Stimulated activated CD8-positive, alpha-beta memory T cell treated with anti-CD3 and anti-CD28 coated beads, Interleukin-4, amount 100 ng/mL, for 24 hours (primary cell): ENCODE measurements around the gene FH.

Source experiments
- DNase-seq: peaks from one replicate; pipeline ENCODE4 v3.0.0-alpha.2; 2020; ENCODE audit warnings: low read depth

The FH gene

DNA sequence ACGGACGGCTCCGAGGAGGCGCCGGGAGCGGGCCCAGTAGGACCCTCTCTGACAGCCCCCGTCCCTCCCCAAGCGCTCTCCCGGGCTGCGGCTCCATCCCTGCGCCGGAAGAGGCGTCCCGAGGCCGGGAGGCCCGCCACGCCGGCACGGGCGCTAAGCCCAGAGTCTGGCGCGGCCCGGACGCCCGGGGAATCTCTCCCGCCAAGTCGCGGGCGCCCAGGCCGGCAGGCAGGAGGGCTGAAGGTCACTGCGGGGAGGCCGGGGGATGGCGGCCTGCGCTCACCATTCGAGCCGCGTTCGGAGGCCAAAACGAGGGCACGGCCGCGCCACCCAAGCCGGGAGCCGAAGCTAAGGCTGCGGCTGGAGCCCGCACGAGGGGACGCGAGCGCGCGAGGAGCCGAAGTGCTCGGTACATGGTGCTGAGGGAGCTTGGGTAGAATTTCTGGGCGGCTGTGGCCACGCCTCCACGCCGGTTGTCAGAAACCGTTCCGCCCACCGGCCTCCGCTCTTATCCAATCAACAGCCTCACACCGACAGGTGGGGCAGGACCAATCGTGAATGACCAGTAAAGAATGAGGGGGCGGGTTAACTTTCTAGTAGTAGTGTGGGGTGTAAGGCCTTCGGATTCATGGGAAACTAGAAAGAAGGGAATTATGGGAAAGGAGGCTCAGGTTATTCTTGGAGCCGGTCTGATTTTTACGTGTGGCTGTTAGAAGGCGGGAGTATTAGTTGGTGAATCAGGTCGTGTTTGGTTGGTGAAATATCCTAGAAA, at the start of gene FH:
Gene FH, minus strand, starts transcription at position 448 of the 772 bp plus-strand sequence. Its CDS starts 33 bp downstream, at position 415.
- DNase-seq = peak; percentile 89

DNA sequence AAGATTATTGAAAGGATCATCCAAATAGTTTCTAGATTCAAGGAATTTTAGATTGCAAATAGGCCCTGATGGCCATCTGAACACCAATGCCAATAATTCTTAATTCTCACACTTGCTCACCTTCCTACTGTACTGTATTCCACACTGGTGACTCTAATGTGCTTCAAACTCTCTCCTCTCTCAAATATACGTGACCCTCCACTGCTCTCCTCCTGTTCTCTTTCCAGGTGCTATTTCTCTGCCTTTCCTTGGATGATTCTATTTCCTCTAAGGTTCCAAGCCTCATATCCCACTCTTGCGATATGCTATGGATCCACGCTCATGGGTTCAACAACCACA, 41.3 kb upstream of the FH start:
- no peak for DNase-seq

DNA sequence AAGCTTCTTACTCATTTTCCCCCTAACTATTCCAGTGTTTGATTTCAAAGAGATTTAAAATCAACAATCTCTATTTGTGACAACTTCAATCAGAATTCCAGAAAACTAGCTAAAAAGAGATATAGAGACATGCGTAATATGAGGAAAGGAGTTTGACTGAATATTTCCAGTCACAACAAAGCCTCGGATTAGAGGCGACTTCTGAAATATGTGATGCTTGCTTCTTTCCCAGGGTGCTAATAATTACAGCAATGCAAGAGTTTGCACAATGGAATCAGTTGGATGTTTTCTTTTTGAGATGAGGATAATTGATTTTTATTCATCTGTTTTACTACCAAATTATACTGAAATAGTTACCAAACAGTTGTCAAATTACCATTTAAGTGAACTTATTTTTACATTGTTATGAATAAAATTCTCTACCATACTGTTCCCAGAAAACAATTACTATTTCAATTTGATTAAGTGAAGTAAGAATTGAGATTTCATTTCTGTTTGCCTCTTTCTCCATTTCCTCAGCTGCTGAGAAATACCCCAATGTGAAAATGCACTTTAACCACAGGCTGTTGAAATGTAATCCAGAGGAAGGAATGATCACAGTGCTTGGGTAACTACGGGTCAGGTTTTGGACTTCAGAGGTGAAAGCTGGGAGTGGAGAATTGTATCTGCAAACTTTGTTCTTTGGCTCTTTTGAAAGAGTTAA, 40.7 kb upstream of the FH start:
- DNase-seq = no peak

DNA sequence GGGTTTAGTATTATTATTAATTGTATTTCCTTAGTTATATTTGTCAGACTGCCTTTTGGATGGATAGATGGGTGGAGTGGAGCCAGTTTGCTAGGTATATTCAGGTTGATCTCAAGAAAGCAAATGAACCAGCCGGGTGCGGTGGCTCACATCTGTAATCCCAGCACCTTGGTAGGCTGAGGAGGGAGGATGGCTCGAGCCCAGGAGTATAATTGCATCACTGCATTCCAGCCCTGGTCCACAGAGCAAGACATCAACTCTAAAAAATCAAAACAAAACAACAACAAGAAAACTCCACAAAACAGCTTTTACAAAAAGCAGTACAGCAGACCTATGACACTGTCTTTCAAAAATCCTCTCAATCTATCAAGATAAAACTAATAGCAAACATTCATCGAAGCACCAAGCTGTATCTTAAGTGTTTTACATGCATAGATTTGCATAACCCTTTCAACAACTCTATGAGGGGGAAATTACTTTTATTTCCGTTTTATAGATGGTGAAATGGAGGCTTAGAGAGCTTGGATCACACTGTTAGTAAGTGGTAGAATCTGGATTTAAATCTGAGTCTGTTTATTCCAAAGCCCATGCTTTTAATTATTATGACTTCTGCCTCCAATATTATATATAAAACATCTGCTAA, 38.1 kb upstream of the FH start:
- DNase-seq = no peak

DNA sequence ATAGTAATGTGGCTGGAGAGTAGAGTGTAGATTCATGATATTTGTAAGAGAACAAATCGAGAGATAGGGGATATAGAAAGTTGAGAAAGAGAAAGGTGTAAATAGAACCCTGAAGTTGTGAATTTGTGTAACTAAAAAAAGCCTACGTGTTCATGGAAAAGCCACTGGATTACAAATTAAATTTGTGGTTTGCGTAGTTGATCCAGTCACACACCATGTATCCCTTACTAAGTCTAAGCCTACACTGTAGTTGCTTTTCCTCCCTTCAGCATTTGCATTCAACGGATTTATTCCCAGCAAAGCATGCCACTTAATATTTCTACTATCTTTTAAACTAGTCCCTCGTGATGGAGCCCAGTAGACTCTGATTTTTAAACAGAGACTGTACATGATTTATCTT, 37.5 kb upstream of the FH start:
- DNase-seq = no peak

DNA sequence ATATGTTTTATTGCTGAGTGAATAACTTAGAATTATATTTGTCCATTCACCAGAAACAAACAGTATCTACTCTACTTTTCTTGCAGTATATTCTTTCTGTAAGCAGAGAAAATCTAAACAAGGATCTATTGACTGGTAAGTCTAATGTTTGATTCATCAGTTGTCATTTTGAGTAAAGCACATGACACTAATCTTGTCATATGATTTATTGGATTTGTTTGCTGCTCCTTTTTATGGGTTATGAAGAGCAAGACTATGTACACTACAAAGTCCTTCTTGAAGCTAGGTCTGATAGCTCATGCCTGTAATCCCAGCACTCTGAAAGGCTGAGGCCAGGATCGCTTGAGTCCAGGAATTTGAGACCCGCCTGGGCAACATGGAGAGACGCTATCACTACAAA, 36.0 kb upstream of the FH start:
- no peak for DNase-seq

DNA sequence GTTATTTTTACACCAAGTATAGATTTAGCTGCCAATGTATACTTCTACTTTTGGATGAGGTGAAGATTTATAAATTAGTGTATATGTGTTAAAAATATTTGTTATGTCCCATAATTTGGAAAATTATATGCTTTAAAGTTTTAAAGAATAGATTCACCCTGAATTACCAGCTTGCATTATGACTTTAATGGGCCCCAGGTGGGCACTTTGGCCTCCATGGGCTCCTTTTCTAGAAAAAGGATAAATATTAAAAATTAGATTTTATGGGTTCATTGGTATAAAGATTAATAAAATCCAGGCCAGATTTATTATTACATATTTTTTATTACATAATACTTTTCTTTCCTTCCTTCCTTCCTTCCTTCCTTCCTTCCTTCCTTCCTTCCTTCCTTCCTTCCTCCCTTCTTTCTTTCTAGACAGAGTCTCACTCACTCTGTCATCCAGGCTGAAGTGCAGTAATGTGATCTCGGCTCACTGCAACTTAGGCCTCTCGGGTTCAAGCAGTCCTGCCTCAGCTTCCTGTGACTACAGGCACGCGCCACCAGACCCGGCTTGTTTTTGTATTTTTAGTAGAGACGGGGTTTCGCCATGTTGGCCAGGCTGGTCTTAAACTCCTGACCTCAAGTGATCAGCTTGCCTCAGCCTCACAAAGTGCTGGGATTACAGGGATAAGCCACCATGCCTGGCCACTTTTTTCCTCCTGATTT, 34.5 kb upstream of the FH start:
- DNase-seq = no peak

DNA sequence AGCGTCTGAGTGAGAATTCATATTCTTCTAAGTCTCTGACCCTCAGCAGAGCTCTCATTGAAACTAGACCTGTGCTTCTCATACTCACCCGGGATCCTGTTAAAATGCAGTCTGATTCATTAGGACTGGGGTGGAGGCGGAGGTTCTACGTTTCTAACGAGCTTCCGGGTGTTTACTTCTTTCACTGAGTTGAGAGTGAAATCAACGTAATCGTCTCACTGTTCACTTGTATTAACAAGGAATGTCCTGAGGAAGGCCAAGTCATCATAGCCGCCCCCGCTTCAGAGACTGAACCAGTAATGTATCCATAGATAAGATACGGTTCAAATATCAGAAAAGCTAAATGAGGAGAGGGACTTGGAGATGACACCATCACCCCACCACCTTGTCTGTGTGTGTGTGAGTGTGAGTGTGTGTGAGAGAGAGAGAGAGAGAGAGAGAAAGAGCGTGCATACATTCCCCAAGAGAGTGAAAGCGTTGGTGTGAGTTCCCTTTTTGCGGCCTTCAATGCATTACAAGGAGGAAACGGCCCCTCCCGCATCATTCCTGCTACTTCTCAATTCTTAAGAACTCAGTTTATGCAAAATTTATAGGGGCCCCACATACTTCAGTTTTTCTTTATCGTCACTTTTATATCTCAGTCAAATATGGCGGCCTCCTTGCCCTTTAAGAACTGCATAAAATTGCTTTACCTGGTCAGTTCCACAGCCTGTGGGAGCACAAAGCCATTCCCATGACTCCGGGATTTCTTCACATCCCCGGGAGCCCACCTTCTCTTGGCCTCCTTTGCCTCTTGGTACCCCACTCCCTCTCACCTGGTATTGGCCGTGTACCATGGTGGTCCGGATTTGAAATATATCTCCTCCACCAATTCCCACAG, 32.4 kb upstream of the FH start:
- DNase-seq = no peak

DNA sequence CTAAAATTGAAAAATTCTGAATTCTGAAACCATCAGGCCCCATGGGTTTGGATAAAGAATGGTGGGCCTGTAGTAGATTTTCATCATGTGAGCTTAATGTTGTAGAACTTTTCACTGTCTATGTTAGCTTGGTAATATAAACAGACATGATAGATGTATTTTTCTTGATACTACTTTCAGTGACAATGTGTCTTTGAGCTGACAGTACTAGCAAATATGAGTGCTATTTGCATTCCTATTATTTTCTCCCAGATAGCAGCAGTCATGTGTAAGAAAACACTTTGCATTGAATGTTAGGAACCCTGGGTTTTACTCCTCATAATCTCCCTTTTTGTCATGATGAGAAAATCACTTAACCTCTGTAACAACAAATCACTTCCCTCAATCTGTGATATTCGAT, 30.8 kb upstream of the FH start:
- no peak for DNase-seq

DNA sequence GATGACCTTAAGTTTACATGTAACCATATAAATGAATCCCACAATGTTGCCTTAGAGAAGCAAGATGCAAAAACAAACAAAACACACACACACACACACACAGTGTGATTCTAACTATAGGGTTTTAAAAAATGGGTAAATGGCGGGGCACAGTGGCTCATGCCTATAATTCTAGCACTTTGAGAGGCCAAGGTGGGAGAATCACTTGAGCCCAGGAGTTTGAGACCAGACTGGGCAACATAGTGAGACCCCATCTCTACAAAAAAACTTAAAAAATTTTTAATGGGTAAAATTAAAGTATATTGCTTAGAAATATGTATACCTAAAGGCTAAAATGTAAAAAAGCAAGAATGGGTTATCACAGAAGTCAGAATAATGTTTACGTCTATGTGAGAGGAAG, 28.5 kb upstream of the FH start:
- DNase-seq = no peak

DNA sequence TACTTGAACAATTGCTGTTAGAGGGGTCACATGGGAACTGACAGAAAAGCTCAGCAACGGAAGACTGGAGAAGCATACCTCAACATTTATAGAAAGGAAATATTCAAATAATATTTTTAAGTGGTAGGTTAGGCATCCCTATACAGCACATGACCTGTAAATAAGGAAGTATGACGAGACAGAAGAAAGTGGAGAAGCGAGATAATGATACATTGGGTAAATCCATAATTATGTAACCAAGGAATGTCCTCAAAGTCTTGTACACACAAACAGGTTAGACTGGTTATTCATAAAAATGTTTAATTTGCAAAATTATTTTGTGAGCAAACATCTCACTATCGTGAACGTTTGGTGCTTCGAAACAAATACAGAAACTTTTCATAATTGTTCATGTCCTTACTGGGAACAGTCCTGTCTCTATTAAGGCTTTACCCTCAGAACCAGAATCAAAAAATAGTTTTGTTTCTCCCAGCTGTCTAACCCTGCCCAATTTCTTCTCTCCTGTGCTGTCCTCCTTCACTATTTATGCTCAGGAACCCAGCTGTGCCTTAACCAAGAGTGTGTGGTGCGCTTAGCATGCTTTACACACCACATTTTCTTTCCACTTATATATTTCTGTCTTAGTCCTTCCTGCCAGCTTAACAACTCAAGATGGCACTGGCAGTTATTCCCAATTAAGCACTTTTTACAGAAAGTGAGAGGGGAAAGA, 22.8 kb upstream of the FH start:
- no peak for DNase-seq

DNA sequence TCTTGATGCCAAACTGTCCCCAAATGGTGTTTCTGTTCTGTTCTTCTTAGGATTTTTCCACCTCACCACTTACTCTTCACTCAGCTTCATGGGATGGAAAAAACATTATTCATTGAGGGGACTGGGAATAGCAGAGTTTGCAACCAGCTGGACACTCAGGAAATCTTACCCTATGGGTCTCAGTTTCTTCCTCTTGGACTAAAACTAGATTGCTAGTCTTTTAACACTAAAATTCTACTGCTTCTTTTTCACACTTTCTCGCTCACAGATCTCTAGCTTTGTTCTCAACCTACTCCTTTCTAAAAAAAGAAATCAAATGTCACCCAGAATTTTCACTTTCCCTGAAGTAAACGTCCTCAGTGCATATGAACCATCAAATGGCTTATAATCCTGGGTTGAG, 17.4 kb upstream of the FH start:
- DNase-seq = no peak

DNA sequence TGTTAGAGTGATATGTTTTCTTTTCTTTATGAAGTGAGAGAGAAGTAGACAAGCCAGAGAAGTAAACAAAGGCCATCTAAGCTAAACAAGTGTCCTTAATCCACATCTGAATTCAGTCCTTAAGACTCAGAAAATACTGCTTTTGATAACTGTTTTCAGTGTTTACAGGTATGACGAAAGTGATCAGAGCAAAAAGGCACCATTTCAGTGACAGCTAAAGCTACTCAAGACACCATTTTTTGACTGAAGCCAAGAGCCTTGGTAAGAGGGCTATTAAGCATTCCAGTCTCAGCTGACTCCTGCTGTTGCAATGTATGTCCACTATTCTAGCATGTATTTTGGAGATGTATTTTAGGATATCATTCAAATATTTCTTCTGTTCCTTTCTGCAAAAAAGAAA, 16.7 kb upstream of the FH start:
- no peak for DNase-seq

DNA sequence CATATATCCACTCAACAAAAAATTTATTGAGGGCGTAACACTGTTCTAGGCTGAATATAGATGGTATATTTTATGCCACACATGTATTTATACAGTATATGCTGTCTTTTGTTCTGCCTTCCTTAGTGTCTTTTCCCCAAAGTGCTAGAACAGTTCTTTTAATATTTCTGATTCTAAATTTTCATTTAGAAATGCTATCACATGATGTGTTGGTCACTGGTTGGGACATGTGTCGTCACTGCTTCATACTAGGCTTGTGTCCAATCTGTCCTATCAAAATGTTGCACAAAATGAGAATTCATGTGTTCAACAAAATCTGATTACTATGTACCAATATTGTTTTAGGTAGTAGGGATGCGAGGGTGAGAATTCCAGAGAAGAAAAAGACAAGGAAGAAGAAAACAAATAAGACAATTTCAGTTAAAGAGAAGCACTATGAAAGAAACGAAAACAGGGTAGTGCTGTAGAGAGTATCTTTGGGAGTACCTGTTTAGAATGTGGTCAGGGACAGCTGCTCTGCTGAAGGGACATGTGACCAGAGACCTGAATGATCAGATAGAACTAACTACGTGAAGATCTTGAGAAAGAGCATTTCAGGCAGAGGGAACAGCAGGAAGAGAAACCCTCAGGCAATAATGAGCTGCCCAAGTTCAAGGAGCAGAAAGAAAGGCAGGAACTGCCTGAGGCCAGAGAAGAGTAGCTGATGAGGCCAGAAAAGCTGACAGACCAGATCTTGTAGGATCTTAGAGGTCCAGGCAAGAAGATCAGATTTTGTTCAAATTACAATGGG, 14.0 kb upstream of the FH start:
- no peak for DNase-seq

DNA sequence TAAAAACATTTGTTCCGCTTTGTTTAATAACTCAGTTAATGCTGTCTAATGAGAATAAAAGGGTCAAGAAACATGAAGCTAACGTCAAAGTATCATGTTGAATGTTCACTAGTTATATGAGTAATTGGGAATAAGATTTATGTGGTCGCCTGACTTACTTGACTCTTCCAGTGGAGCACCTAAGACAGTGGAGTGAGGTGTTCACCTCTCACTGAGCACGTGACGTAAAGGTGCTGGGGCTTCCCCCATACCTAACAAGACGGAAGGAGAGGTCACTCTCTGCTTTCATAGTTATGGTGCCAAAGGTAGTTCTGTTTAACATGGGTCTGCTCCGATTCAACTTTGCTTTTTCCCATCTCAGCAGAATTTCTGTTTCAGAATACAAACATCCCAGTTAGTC, 13.3 kb upstream of the FH start:
- DNase-seq = no peak

DNA sequence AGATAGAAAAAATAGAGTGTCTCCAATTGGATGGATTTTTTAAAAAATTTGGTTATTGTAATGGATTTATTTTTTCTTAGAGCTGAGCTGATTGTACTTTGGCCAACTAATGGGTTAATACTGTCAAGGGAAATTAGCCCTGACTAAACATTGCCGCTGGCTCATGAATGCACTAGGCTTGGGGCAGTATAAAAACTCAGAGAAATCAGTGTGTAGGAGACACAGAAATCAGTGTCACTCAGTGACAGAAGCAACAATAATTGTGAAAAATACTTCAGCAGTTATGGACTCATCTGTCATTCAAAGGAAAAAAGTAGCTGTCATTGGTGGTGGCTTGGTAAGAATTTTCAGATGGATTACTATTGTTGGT, 12.6 kb upstream of the FH start, which contains the start of gene KMO:
Gene KMO, plus strand, starts transcription at position 217 of the 370 bp plus-strand sequence. Its CDS starts 67 bp downstream, at position 284.
- DNase-seq = no peak

DNA sequence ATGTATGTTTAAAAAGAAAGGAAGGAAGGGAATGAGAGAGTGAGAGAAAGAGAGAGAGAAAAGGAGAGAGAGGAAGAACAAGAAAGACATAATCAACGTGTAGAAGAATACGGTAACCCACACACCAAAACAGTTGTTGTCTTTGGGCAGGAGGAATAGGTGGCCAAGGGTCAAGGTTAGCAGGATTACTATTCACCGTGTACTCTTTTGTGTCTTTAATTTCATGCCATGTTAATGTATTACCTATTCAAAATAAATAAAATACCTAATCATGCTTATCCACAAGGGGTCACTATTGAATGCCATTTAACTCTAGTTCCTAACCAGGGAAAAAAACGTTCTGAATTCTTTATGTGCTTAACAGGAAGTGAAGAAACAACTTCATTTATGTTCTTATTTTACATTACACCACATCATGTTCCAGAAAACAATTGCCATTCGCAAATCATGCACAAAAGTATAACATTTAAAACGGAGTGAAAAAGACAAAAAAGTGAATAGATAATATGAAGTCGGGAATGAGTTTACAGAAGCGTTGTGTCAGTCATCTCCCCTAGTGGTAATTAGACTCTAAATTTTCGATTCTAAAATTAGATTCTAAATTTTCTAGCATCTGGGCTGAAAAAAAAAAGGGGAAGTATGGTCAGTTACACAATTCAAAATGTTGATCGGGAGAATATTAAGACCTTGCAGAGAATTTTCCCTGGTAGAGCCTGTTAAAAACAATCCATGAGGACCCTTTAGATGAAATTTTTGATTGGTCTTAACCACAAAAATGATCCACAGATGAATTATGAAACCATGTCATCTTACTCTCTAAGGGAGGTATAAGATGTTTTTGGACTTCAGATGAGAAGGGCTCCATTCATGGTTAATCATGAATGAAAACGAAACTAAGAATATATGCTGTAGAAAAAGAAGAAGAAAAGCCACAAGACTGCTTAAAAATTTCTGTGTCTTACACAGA, 11.9 kb upstream of the FH start:
- DNase-seq = no peak

DNA sequence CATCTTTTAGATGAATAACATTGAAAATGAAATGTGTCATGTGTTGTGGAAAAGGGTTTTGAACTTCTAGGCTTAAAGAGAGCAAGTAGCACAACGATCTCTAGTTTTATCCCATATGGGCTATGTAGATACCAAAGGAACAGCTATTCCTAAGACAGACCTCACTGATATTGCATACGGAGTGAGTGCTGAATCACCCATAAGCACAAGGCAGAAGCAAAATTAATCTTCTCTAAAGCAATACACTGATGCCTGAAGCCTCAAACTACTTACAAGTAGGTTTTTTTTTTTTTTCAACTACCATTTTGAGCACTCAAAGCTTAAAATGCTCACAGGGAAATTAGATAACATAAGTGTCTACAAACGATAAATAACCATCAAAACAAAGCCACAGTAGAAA, 7.6 kb upstream of the FH start:
- DNase-seq = no peak

DNA sequence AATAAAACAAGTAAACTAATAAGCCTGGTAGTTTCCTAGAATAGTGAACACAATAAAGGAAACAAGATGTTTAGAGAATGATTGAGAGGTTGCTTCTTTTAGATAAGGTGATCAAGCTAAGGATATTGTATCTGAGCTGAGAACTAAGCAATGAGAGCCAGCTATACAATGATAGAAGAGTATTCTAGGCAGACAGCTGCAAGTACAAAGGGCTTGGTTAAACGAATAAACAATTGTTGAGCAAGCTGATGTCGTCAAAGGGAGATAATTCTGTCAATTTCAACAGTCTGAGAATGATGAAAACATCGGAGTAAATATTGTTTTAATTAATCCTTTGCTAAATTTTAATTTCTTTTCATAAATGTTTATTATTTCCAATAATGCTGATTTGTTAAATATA, 5.5 kb upstream of the FH start:
- no peak for DNase-seq
